ENCODE measurements around the gene FGFR2. TPM values are rescaled to one million over a fixed set of nuclear protein-coding genes. Genes with fewer than 3 reads are reported as not detected.

Gene FGFR2
- total and polyA plus RNA-seq, 4 donors: 11.4 to 69.9 (median 31.9) TPM

DNA sequence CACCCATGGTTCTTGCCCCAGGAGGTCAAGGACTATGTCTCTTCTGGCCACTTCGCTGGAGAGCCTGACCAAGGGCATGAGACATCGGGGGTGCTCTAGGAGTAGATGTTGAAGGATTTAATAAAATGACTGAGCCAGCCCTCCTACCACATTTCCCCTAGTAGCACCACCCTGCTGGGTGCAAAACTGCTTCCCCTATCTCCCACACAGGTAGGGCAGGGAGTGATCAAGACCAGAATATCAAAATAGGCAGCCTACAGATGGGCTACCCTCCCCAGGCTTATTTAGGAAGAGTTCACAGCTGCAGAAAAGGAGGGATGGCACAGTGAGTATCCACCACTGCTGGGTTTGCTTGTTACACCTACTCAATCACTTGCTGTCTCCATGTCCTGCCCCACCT is 103.9 kb downstream of the FGFR2 start:
- WGBS: 83% methylated on average over 2 of the region's 2 CpGs
- peaks cover 0 to 2% (median 0%) of the 10 kb centered on the region in 4 donors for H3K36me3 ChIP-seq (ENCODE audit: control insufficient read depth in 4 of 4, insufficient read depth in 3 of 4, low read depth in 1 of 4, low read length in 3 of 4)

DNA sequence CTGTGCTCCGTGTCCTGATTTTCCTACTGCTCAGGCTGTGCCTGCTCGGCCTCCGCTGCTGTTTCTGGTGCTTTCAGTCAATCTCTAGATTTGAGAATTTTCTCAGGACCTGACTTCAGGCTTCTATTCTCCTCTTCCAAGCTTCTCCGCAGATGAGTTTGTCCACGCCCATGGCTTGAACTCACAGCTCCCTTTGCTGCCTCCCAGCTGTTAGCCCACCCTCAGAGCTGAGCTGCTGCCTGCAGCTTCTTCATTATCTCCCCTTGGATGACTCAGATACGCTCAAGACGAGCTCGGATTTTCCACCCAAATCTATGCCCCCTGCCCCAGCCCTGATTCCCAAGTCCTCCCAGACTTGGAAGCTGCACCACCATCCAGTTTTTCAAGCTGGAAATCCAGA is 104.7 kb downstream of the FGFR2 start:
- Histone ChIP-seq H3K4me3 (ENCODE audit: low read depth in 1 of 3, low read length in 3 of 3) (no peak overlapping the region), H3K9ac (ENCODE audit: low read depth in 1 of 2, low read length in 2 of 2) (no peak overlapping the region), H3K27ac (ENCODE audit: low read depth in 1 of 2, low read length in 2 of 2) (no peak overlapping the region), H3K9me3 (ENCODE audit: control insufficient read depth in 4 of 4, low read length in 3 of 4) (no peaks in the 10 kb centered on the region), H3K4me1 (ENCODE audit: control insufficient read depth in 4 of 4, insufficient read depth in 4 of 4, low read length in 3 of 4) (no peaks in the 10 kb centered on the region), H3K36me3 (ENCODE audit: control insufficient read depth in 4 of 4, insufficient read depth in 3 of 4, low read depth in 1 of 4, low read length in 3 of 4) (no peaks in the 10 kb centered on the region), H3K27me3 (ENCODE audit: control insufficient read depth in 4 of 4, insufficient read depth in 4 of 4, low read length in 3 of 4) (no peaks in the 10 kb centered on the region)
- TF ChIP-seq YY1 (IDR thresholded peaks at IDR 0.05) (no peak), TAF1 (conservative IDR thresholded peaks at IDR 0.05) (no peak), FOXA2 (IDR thresholded peaks at IDR 0.05) (no peak), RAD21 (IDR thresholded peaks at IDR 0.05) (no peak), NR2F2 (IDR thresholded peaks at IDR 0.05) (no peak), HNF4A (conservative IDR thresholded peaks at IDR 0.05) (no peak), HNF4G (IDR thresholded peaks at IDR 0.05) (no peak), FOXA1 (IDR thresholded peaks at IDR 0.05) (no peak), EGR1 (IDR thresholded peaks at IDR 0.05; ENCODE audit: low read depth in 2 of 2) (no peak), GABPA (IDR thresholded peaks at IDR 0.05 in 1 of 2, conservative IDR thresholded peaks at IDR 0.05 in 1 of 2) (no peak), JUND (IDR thresholded peaks at IDR 0.05) (no peak)
- TF ChIP-seq, protein P1, sequence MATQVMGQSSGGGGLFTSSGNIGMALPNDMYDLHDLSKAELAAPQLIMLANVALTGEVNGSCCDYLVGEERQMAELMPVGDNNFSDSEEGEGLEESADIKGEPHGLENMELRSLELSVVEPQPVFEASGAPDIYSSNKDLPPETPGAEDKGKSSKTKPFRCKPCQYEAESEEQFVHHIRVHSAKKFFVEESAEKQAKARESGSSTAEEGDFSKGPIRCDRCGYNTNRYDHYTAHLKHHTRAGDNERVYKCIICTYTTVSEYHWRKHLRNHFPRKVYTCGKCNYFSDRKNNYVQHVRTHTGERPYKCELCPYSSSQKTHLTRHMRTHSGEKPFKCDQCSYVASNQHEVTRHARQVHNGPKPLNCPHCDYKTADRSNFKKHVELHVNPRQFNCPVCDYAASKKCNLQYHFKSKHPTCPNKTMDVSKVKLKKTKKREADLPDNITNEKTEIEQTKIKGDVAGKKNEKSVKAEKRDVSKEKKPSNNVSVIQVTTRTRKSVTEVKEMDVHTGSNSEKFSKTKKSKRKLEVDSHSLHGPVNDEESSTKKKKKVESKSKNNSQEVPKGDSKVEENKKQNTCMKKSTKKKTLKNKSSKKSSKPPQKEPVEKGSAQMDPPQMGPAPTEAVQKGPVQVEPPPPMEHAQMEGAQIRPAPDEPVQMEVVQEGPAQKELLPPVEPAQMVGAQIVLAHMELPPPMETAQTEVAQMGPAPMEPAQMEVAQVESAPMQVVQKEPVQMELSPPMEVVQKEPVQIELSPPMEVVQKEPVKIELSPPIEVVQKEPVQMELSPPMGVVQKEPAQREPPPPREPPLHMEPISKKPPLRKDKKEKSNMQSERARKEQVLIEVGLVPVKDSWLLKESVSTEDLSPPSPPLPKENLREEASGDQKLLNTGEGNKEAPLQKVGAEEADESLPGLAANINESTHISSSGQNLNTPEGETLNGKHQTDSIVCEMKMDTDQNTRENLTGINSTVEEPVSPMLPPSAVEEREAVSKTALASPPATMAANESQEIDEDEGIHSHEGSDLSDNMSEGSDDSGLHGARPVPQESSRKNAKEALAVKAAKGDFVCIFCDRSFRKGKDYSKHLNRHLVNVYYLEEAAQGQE (IDR thresholded peaks at IDR 0.05): no peak
- TF ChIP-seq, protein P2, sequence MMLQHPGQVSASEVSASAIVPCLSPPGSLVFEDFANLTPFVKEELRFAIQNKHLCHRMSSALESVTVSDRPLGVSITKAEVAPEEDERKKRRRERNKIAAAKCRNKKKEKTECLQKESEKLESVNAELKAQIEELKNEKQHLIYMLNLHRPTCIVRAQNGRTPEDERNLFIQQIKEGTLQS (IDR thresholded peaks at IDR 0.05): no peak
- TF ChIP-seq, protein P3, sequence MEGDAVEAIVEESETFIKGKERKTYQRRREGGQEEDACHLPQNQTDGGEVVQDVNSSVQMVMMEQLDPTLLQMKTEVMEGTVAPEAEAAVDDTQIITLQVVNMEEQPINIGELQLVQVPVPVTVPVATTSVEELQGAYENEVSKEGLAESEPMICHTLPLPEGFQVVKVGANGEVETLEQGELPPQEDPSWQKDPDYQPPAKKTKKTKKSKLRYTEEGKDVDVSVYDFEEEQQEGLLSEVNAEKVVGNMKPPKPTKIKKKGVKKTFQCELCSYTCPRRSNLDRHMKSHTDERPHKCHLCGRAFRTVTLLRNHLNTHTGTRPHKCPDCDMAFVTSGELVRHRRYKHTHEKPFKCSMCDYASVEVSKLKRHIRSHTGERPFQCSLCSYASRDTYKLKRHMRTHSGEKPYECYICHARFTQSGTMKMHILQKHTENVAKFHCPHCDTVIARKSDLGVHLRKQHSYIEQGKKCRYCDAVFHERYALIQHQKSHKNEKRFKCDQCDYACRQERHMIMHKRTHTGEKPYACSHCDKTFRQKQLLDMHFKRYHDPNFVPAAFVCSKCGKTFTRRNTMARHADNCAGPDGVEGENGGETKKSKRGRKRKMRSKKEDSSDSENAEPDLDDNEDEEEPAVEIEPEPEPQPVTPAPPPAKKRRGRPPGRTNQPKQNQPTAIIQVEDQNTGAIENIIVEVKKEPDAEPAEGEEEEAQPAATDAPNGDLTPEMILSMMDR (IDR thresholded peaks at IDR 0.05; ENCODE audit: low read depth, low read length, missing input control): no peak
- 90% methylated on average over 8 of the region's 8 CpGs for WGBS
- no peak for DNase-seq (ENCODE audit: low spot score)

More for the DNA sequence above, 103.9 kb downstream of the FGFR2 start:
- H3K4me3 ChIP-seq (ENCODE audit: low read depth in 1 of 3, low read length in 3 of 3): no peak overlapping the region
- no peaks in the 10 kb centered on the region for H3K9me3 ChIP-seq (ENCODE audit: control insufficient read depth in 4 of 4, low read length in 3 of 4)
- no peak for TF ChIP-seq FOXA1 (IDR thresholded peaks at IDR 0.05)
- no peak overlapping the region for H3K9ac ChIP-seq (ENCODE audit: low read depth in 1 of 2, low read length in 2 of 2)
- no peaks in the 10 kb centered on the region for H3K4me1 ChIP-seq (ENCODE audit: control insufficient read depth in 4 of 4, insufficient read depth in 4 of 4, low read length in 3 of 4)
- no peaks in the 10 kb centered on the region for H3K27me3 ChIP-seq (ENCODE audit: control insufficient read depth in 4 of 4, insufficient read depth in 4 of 4, low read length in 3 of 4)
- H3K27ac ChIP-seq (ENCODE audit: low read depth in 1 of 2, low read length in 2 of 2): no peak overlapping the region
- no peak for DNase-seq (ENCODE audit: low spot score)

Measured in liver (tissue), 9 donors.